GM12892 (cell line): ENCODE results near the gene CCDC88C.

ENCODE experiments used
- POLR2A ChIP-seq: IDR thresholded peaks from 2 replicates; pipeline ENCODE4 v1.6.1; 2011; ENCODE audit warnings: low read depth, low read length, control low read depth
- POLR2AphosphoS5 ChIP-seq: IDR thresholded peaks from 2 replicates; pipeline ENCODE4 v1.6.1; 2011; ENCODE audit warnings: low read depth, low read length, control low read depth
- TAF1 ChIP-seq: IDR thresholded peaks from 2 replicates; pipeline ENCODE4 v1.6.1; 2011; ENCODE audit warnings: low read depth, mild to moderate bottlenecking, control low read depth, low read length, borderline replicate concordance

- TF ChIP-seq POLR2A (no peak), TAF1 (no peak), POLR2AphosphoS5 (no peak)
Measured at GRCh38 chr14:91298576-91298975, 119.0 kb downstream of the CCDC88C start.
